ENCODE data around the gene GNG10.
"Not testable (repeated sequence)": the region's sequence is repeated elsewhere in the genome, so short reads cannot be mapped to it uniquely, and the experiment has no call there.

GNG10 gene

DNA sequence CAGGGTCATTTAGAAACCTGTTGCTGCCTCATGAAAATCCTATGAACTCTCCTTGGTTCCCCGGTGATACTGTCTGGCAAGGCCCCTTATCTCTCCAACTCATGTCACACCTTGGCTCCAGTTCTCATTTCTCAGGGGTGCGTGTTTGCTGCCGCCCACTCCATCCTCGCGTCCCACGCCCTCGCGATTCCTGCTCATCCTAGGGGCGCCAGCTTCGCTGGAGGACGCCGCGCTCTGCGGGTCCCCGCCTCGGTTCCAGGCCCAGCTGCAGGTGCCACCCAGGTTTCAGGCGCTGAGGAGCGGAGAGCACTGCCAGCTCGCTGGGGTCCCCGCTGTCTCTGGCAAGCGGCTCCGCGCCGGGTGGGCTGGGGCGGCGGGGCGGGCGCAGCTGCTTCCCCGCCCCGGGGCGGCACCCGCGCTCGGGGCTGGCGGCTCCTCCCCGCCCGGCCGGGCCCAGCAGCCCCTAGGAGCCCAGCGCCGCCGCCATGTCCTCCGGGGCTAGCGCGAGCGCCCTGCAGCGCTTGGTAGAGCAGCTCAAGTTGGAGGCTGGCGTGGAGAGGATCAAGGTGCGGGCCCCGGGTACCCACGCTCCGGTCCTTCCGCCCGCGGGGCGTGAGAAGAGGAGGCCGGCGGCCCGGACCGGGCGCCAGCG is at the start of gene GNG10:
Gene GNG10 (plus strand): TSS at position 456 of the 652 bp plus-strand sequence. CDS start 30 bp downstream, at position 486.
- peak within 1 kb of the TSS; percentile 24 for H3K27ac ChIP-seq (ENCODE audit: low read length)
- no peaks in the 10 kb centered on the region for H3K27me3 ChIP-seq (ENCODE audit: control insufficient read depth in 1 of 2, insufficient read depth in 2 of 2, low read length in 2 of 2)
- H3K4me3 ChIP-seq (ENCODE audit: low read length in 2 of 2) = peak within 1 kb of the TSS; percentile 78 to 86
- H3K36me3 ChIP-seq (ENCODE audit: control insufficient read depth in 2 of 2, insufficient read depth in 2 of 2, low read length in 2 of 2) = no peaks in the 10 kb centered on the region
- no peaks in the 10 kb centered on the region for H3K9me3 ChIP-seq (ENCODE audit: control insufficient read depth in 2 of 2, low read length in 2 of 2)
- H3K9ac ChIP-seq (ENCODE audit: low read length in 2 of 2) = peak within 1 kb of the TSS; percentile 69 to 79
- H3K4me1 ChIP-seq (ENCODE audit: control insufficient read depth, insufficient read depth, low read length) = peaks cover 10% of the 10 kb centered on the region

DNA sequence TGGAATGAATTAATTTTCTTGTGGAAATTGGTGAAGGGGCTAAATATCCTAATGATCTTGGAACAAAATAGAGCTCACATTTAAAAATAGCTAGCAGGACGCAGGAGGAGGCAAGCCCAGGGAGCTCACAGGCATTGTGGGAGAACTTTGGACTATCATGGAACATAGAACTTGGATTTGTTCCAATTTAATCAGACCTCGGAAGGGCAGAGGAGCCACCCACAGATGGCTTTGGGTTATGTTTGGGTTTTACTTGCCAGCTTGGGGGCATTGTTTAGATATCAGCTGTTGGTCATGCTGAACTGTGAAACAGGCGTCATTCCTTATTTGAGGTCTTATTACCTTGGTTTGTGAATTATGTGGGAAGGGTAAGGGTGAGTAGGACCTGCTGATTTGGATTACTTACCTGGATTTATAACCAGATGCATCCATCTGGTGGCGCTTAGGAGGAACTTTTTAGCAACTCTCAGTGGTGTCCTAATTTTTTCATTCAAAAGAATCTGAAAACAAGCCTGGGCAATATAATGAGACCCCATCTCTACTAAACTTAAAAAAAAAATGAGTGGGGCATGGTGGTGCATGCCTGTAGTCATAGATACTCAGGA is 47.9 kb upstream of the GNG10 start:
- Histone ChIP-seq H3K4me3 (ENCODE audit: low read length in 2 of 2) (no peak overlapping the region), H3K9me3 (ENCODE audit: control insufficient read depth in 2 of 2, low read length in 2 of 2) (no peaks in the 10 kb centered on the region), H3K36me3 (ENCODE audit: control insufficient read depth in 2 of 2, insufficient read depth in 2 of 2, low read length in 2 of 2) (no peaks in the 10 kb centered on the region), H3K4me1 (ENCODE audit: control insufficient read depth, insufficient read depth, low read length) (no peaks in the 10 kb centered on the region), H3K27ac (ENCODE audit: low read length) (no peak overlapping the region), H3K27me3 (ENCODE audit: control insufficient read depth in 1 of 2, insufficient read depth in 2 of 2, low read length in 2 of 2) (peaks cover 7 to 9% of the 10 kb centered on the region in 2 donors), H3K9ac (ENCODE audit: low read length in 2 of 2) (no peak overlapping the region)

DNA sequence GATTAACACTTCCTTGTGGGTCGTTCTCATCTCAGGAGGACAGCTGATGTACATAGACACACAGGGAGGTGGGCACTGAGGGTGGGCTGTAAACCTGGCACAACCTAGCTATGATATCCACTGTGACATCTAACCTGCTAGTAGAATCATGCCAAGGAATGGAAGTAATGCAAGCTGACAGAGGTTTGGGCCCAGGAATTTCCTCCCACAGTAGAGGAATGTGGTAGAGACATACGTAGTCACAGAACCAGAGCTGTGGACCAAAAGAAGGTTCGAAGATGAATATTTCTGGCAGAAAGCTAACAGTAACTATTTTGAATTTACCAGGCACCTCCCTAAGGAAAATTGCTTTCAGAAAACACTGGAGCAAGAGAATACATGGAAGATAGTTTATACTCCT is 45.5 kb upstream of the GNG10 start:
- no peak overlapping the region for H3K27ac ChIP-seq (ENCODE audit: low read length)
- H3K9me3 ChIP-seq (ENCODE audit: control insufficient read depth in 2 of 2, low read length in 2 of 2) = no peaks in the 10 kb centered on the region
- H3K36me3 ChIP-seq (ENCODE audit: control insufficient read depth in 2 of 2, insufficient read depth in 2 of 2, low read length in 2 of 2) = no peaks in the 10 kb centered on the region
- peaks cover 3 to 4% of the 10 kb centered on the region in 2 donors for H3K27me3 ChIP-seq (ENCODE audit: control insufficient read depth in 1 of 2, insufficient read depth in 2 of 2, low read length in 2 of 2)
- H3K9ac ChIP-seq (ENCODE audit: low read length in 2 of 2) = no peak overlapping the region
- H3K4me1 ChIP-seq (ENCODE audit: control insufficient read depth, insufficient read depth, low read length) = no peaks in the 10 kb centered on the region
- no peak overlapping the region for H3K4me3 ChIP-seq (ENCODE audit: low read length in 2 of 2)

DNA sequence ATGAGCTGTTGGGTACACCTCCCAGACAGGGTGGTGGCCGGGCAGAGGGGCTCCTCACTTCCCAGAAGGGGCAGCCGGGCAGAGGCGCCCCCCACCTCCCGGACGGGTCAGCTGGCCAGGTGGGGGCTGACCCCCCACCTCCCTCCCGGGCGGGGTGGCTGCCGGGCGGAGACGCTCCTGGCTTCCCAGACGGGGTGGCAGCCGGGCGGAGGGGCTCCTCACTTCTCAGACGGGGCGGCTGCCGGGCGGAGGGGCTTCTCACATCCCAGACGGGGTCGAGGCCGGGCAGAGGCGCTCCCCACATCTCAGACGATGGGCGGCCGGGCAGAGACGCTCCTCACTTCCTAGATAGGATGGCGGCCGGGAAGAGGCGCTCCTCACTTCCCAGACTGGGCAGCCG is 44.1 kb upstream of the GNG10 start:
- not testable (repeated sequence) for H3K9ac ChIP-seq (ENCODE audit: low read length in 2 of 2); H3K4me3 ChIP-seq (ENCODE audit: low read length in 2 of 2); H3K36me3 ChIP-seq (ENCODE audit: control insufficient read depth in 2 of 2, insufficient read depth in 2 of 2, low read length in 2 of 2); H3K4me1 ChIP-seq (ENCODE audit: control insufficient read depth, insufficient read depth, low read length); H3K27me3 ChIP-seq (ENCODE audit: control insufficient read depth in 1 of 2, insufficient read depth in 2 of 2, low read length in 2 of 2); H3K9me3 ChIP-seq (ENCODE audit: control insufficient read depth in 2 of 2, low read length in 2 of 2); H3K27ac ChIP-seq (ENCODE audit: low read length)

DNA sequence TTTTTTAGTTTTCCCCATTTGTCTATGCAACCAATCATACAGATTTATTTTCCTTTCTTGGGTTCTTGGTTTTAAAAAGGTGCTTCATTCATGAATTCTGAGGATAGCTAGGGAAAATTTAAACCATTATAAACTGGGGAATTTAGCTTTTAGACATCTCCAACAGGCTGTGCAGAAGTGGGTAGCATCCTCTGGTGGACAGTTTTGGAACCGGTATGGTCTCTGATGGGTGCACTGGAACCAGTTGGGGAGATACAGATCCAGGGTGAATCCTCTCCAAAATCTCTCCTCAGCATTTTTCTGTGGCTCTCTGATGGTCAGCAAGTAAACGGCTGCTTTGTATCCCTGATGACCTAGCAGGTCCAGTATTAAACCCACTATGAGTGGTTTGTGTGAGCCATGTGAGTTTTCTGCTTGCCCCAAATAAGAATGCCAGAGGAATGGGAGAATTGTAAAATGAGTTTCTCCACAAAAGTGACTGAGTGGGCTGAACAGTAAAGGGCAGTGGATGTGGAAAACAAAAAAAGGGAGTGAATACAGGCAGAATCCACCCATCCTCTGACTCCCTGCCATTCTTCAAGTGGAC is 39.4 kb upstream of the GNG10 start:
- H3K27me3 ChIP-seq (ENCODE audit: control insufficient read depth in 1 of 2, insufficient read depth in 2 of 2, low read length in 2 of 2) = peaks cover 0 to 2% of the 10 kb centered on the region in 2 donors
- H3K4me3 ChIP-seq (ENCODE audit: low read length in 2 of 2) = no peak overlapping the region
- no peak overlapping the region for H3K27ac ChIP-seq (ENCODE audit: low read length)
- no peak overlapping the region for H3K9ac ChIP-seq (ENCODE audit: low read length in 2 of 2)
- no peaks in the 10 kb centered on the region for H3K36me3 ChIP-seq (ENCODE audit: control insufficient read depth in 2 of 2, insufficient read depth in 2 of 2, low read length in 2 of 2)
- no peaks in the 10 kb centered on the region for H3K9me3 ChIP-seq (ENCODE audit: control insufficient read depth in 2 of 2, low read length in 2 of 2)
- no peaks in the 10 kb centered on the region for H3K4me1 ChIP-seq (ENCODE audit: control insufficient read depth, insufficient read depth, low read length)

DNA sequence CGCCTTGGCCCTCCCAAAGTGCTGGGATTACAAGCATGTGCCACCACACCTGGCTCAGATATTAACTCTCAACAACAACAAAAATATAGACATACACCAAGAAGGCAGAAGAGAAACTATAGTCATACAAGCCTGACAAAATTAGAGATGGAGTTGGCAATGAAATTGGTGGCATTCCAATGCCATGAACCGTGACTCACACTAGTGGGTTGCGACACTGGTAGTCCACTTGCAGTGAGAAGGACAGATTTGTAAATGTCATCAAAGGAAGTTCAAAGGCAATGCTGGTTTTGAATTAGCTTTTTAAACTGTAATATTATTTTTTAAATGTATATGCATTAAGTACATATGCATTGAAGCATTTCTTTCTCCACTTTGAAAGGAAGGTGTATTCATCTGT is 38.8 kb upstream of the GNG10 start:
- Histone ChIP-seq H3K27ac (ENCODE audit: low read length) (no peak overlapping the region), H3K4me3 (ENCODE audit: low read length in 2 of 2) (no peak overlapping the region), H3K27me3 (ENCODE audit: control insufficient read depth in 1 of 2, insufficient read depth in 2 of 2, low read length in 2 of 2) (peaks cover 0 to 2% of the 10 kb centered on the region in 2 donors), H3K9ac (ENCODE audit: low read length in 2 of 2) (no peak overlapping the region), H3K36me3 (ENCODE audit: control insufficient read depth in 2 of 2, insufficient read depth in 2 of 2, low read length in 2 of 2) (no peaks in the 10 kb centered on the region), H3K9me3 (ENCODE audit: control insufficient read depth in 2 of 2, low read length in 2 of 2) (no peaks in the 10 kb centered on the region), H3K4me1 (ENCODE audit: control insufficient read depth, insufficient read depth, low read length) (no peaks in the 10 kb centered on the region)

DNA sequence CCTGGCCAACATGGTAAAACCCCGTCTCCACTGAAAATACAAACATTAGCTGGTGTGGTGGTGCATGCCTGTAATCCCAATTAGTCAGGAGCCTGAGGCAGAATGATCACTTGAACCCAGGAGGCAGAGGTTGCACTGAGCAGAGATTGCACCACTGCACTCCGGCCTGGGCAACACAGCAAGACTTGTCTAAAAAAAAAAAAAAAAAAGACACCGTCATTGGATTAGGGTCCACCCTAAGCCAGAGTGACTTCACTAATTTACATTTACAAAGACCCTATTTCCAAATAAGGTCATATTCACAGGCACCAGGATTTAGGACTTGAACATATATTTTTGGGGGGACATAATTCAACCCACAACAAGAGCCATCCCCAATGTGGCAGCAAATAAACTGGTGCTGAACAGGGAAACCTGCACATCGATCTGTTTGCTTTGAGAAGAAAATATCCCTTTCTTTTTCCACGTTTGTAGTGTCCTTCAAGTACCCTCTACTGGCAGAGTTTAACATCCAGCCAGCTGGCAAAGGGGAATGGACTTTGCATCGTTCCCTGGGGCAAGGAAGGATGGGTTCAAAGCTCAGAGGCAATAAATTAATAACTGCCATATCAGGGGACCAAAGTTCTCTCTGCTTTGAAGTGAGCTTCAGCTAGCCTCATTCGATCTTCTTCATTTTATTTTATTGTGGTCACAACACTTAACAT is 34.0 kb upstream of the GNG10 start:
- Histone ChIP-seq H3K27ac (ENCODE audit: low read length) (no peak overlapping the region), H3K36me3 (ENCODE audit: control insufficient read depth in 2 of 2, insufficient read depth in 2 of 2, low read length in 2 of 2) (no peaks in the 10 kb centered on the region), H3K9me3 (ENCODE audit: control insufficient read depth in 2 of 2, low read length in 2 of 2) (no peaks in the 10 kb centered on the region), H3K4me1 (ENCODE audit: control insufficient read depth, insufficient read depth, low read length) (peaks cover 11% of the 10 kb centered on the region), H3K27me3 (ENCODE audit: control insufficient read depth in 1 of 2, insufficient read depth in 2 of 2, low read length in 2 of 2) (no peaks in the 10 kb centered on the region), H3K9ac (ENCODE audit: low read length in 2 of 2) (no peak overlapping the region), H3K4me3 (ENCODE audit: low read length in 2 of 2) (no peak overlapping the region)

DNA sequence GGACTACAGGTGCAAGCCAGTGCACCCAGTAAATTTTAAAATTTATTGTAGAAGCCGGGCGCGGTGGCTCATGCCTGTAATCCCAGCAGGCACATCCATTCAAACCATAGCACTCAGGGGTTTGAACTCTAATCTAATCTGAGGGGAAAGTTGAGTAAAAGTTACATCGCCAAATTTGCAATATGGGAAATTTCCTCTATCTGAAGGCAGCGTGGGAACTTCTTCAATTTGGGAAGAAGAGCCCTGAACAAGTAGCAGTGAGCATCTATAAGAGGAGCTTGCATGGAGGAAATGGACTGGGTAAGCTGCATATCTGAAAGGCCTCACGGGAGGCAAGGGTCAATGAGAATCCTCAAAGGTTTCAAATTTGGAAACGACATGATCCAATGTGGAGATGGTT is 33.0 kb upstream of the GNG10 start:
- Histone ChIP-seq H3K9me3 (ENCODE audit: control insufficient read depth in 2 of 2, low read length in 2 of 2) (no peaks in the 10 kb centered on the region), H3K4me3 (ENCODE audit: low read length in 2 of 2) (no peak overlapping the region), H3K9ac (ENCODE audit: low read length in 2 of 2) (no peak overlapping the region), H3K27me3 (ENCODE audit: control insufficient read depth in 1 of 2, insufficient read depth in 2 of 2, low read length in 2 of 2) (no peaks in the 10 kb centered on the region), H3K27ac (ENCODE audit: low read length) (no peak overlapping the region), H3K4me1 (ENCODE audit: control insufficient read depth, insufficient read depth, low read length) (peaks cover 12% of the 10 kb centered on the region), H3K36me3 (ENCODE audit: control insufficient read depth in 2 of 2, insufficient read depth in 2 of 2, low read length in 2 of 2) (no peaks in the 10 kb centered on the region)

DNA sequence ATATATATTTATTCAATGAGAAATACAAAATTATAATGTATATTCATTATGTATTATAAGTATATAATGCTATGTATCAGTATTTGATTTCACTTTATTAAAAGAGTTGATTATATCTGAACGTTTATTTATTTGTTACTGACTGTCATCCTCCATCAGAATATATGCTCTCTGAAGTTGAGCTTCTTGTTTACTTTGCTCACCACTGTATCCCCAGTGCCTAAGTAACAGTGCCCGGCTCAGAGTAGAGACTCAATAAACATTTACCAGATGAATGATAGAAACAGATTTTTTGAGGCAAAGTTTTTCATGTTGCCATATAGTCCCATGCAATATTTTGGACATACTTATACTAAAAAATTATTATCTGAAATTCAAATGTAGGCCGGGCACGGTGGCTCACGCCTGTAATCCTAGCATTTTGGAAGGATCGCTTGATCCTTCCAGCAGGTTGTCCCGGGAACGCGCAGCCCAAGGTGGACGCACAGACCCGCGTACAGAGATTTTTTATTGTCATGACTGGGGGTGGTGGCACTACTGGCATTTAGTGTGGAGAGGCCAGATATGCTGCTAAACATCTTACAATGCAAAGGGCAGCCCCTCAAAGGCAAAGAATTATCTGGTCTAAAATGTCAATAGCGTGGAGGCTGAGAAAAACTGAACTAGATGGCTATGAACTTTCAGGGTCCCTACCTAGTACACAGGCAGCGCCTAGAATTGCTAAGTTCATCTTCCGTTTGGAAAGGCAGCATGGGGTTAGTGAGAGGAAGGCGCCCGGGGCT is 31.0 kb upstream of the GNG10 start:
- Histone ChIP-seq H3K9ac (ENCODE audit: low read length in 2 of 2) (peak overlapping the region; percentile 46 to 80), H3K27me3 (ENCODE audit: control insufficient read depth in 1 of 2, insufficient read depth in 2 of 2, low read length in 2 of 2) (no peaks in the 10 kb centered on the region), H3K4me1 (ENCODE audit: control insufficient read depth, insufficient read depth, low read length) (peaks cover 12% of the 10 kb centered on the region), H3K9me3 (ENCODE audit: control insufficient read depth in 2 of 2, low read length in 2 of 2) (no peaks in the 10 kb centered on the region), H3K27ac (ENCODE audit: low read length) (peak overlapping the region; percentile 46), H3K4me3 (ENCODE audit: low read length in 2 of 2) (peak overlapping the region; percentile 84 to 94), H3K36me3 (ENCODE audit: control insufficient read depth in 2 of 2, insufficient read depth in 2 of 2, low read length in 2 of 2) (no peaks in the 10 kb centered on the region)

DNA sequence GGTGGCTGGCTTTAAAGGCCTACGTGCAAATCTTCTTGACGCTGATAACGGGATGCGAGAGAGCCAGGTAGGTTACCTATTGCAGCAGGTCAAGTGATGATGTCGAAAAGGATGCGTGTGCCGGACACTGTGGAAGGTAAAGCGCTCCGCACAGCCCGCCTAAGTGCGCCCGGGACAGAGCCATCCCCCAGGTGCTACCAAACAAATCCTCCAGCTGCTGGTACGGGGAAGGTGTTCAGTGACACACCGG is 30.5 kb upstream of the GNG10 start:
- Histone ChIP-seq H3K36me3 (ENCODE audit: control insufficient read depth in 2 of 2, insufficient read depth in 2 of 2, low read length in 2 of 2) (no peaks in the 10 kb centered on the region), H3K9me3 (ENCODE audit: control insufficient read depth in 2 of 2, low read length in 2 of 2) (no peaks in the 10 kb centered on the region), H3K9ac (ENCODE audit: low read length in 2 of 2) (peak overlapping the region; percentile 46 to 80), H3K27me3 (ENCODE audit: control insufficient read depth in 1 of 2, insufficient read depth in 2 of 2, low read length in 2 of 2) (no peaks in the 10 kb centered on the region), H3K4me3 (ENCODE audit: low read length in 2 of 2) (peak overlapping the region; percentile 84 to 94), H3K4me1 (ENCODE audit: control insufficient read depth, insufficient read depth, low read length) (peaks cover 12% of the 10 kb centered on the region), H3K27ac (ENCODE audit: low read length) (peak overlapping the region; percentile 46)
